C4-2B (cell line): ENCODE measurements around the gene AHNAK.

Source experiments
- CTCF ChIP-seq: fragments of 450-650 bp; conservative IDR thresholded peaks from 2 replicates; pipeline ENCODE4 v1.5.1; 2017; ENCODE audit warnings: mild to moderate bottlenecking
- ZFX ChIP-seq: fragments of 450-650 bp; IDR thresholded peaks from 2 replicates; pipeline ENCODE4 v1.6.1; 2017

GRCh38 chr11:62418136-62418535, 128.5 kb downstream of the AHNAK start:
- TF ChIP-seq CTCF: no peak
- TF ChIP-seq ZFX: no peak
